HG02610 (cell line): ENCODE results near the gene PRLR.

Experiments used
- ATAC-seq: cut with Tn5 transposase; IDR thresholded peaks from one replicate; pipeline ENCODE4 v1.9.1; 2021; ENCODE audit warnings: mild to moderate bottlenecking, moderate library complexity; ENCODE audit not compliant: unreplicated experiment

PRLR gene

DNA sequence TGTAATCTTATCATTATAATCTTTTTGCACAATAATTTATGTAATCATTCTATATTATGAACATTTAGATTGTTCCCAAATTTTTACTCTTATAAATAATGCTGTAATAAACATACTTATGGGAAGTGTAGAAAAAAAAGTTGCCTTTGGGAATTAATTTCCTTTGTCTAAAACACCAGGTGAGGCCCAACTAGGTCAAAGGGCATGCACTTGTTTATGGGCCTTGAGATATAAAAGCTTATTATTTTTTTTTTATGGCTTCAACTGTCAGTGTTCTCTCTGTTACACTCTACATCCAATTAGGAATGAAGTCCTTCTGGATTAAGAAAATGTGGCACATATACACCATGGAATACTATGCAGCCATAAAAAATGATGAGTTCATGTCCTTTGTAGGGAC lies 6.5 kb upstream of the PRLR start:
- no peak for ATAC-seq

- no peak for ATAC-seq
Measured at GRCh38 chr5:35233601-35234000, 3.3 kb upstream of the PRLR start.

- ATAC-seq, result no peak
Measured at GRCh38 chr5:35233121-35233520, 2.8 kb upstream of the PRLR start.

- no peak for ATAC-seq
Measured at GRCh38 chr5:35232124-35232523, 1.8 kb upstream of the PRLR start.

GRCh38 chr5:35229076-35230037 lies 930 bp downstream of the PRLR start:
- ATAC-seq, result peak; percentile 74

DNA sequence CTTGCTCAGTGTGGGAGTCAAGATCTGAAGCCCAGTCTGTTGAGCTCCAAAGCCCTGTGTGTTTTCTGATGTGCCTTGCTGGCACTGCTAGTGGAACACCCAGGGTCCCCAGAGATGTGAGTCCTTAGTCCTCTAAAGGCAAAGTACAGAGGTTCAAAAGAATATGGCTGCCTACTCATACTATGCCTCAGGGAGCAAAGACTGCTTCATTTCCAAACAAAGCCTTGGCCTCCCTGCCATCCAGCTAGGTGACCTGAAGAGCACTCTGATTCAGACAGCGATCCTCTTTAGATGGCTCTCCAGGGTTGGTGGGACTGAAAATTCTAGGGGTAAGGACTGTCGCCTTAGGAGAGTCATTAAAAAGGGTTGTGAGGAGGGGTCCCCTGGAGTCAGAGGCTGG lies 2.0 kb downstream of the PRLR start:
- no peak for ATAC-seq

DNA sequence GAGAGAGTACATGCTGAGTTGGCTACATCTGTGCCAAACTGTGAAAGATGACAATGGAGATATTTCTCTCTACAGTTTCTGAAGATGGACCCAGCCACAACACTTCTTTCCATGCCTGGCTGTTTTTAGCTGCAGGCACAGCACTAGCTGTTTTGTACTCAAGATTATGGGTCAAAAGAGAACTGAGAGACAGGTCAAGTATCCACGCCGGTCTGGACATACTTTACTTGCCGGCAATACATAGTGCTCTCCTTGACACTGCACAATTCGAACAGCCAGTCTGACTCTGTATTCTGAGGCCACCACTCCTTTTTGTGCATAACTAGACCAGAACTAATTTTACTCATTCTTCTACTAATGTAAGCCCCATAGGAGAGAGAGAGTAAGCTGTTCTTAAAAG lies 2.6 kb downstream of the PRLR start:
- ATAC-seq, result no peak

DNA sequence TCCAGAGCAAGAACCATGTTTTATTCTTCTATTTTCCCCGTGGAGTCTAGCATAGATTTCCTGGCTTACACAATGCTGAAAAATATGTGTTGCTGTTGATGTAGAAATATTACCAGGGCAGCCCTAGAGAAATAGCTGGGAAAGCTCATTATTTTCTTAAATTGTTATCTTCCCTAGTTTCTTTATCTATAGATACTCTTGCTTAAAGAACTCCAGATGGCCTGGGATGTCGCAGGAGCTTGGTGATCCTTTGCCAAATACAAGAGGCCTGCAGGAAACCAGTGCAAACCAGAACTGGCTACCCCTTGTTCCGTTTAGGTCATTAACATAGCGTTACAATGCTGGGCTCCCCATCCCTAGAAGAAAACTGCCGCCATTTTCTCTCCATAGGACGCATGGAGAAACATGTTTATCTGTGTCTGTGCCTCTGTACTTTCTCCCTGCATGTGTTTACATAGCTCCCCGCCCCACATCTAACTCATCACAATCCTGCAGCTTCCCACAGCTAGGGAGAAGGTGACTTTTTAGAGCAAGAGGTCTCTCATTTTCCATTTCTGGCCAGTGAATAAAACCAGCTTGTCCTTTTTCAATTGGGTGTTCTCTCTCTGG lies 6.4 kb downstream of the PRLR start:
- ATAC-seq, result no peak

- no peak for ATAC-seq
Measured at GRCh38 chr5:35220967-35221366, 9.3 kb downstream of the PRLR start.

GRCh38 chr5:35218981-35219380 lies 11.3 kb downstream of the PRLR start:
- ATAC-seq, result no peak

- ATAC-seq, result no peak
Measured at GRCh38 chr5:35214051-35214450, 16.2 kb downstream of the PRLR start.

DNA sequence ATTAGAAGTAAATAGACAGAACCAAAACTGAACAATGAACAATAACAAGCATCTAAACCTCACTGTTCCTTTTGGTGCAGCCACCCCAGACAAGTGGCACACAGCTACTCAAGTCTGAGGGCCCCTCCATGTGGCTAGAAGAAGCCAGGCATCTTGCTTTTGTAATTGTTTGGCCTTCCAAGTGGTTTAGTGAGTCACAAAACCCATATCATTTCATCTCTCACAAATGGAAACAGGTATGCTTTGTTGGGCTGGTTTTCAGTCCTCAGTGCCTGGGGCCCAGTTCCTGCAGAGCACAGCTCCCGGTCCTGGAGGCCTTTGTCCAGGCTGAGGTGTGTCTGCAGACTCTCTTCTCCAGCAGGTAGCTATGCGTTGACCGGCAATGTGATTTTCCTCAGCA lies 16.7 kb downstream of the PRLR start:
- no peak for ATAC-seq

DNA sequence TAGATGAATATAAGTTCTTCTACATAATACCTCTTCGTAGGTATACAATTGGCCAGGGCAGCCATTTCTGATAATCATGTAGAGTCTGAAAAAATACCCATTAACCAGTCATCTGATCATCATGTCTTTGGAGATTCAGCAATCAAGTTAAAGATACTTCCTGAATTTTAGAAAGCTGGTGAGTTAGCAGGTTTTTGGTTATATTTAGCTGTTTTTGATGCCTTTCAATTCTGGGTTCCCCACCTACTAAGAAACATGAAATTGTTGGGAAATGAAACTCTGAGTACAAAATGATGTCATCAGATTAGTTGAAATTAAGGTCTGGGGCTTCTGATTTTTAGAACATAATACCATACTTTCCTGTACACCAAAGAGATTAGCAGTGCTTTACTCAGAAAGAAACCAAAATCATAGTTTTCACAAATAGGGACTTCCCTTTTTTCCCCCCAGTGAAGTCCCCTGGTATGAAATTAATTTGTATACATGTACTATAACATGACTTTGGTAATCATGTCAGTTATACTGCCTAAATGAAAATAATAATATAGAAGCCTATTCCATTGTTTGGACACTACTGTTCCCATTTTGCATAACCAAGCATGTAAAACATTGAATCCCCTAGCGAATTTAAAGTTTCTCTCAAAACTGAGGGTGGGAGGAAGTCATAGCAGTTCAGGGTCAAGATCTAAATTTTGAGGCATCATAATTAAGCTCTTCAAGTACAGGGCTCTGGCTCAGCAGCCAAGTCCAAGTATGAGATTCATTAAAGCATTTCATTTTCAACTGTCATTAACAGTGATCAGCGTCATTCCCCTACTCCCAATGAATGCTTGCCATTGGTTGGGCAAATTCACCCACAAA lies 17.9 kb downstream of the PRLR start:
- ATAC-seq, result peak; percentile 82

- ATAC-seq, result no peak
Measured at GRCh38 chr5:35209862-35210261, 20.4 kb downstream of the PRLR start.

DNA sequence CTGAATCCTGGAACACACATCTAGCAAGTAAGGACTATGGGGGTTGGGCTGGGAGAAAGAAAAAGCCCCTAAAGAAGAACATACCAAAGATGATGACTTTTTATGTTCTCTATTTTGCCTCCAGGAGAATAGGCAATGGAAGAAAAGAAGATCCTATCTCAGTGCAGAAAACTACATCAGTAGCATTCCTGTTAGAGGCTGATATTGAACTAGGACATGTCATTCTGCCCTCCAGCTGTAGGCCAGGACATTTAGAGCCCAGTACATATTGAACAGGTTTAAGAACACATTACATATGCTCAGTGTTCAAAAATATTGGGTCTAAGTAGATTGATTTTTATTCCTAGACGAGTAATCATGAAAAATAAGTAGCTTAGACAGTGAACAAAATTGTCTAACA lies 24.7 kb downstream of the PRLR start:
- ATAC-seq, result no peak

DNA sequence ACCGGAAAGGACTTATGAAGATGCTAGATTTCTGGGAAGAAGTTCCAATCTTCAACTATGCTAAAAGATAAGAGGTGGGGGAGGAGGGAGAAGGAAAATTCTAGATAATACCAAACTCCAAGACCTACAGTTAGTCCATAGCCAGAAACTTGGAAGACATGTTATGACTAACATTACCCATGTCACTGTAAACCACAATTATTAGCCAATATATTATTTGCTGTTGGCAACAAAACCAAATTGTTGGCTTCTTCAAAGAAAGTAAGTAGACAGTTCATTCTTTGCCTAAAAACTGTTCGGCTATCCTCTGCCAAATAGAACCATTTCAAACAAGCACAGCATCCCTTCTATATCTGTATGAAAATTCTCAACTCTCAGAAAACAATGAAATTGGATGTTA lies 25.1 kb downstream of the PRLR start:
- no peak for ATAC-seq

- ATAC-seq, result peak; percentile 35
Measured at GRCh38 chr5:35203403-35203802, 26.9 kb downstream of the PRLR start.

DNA sequence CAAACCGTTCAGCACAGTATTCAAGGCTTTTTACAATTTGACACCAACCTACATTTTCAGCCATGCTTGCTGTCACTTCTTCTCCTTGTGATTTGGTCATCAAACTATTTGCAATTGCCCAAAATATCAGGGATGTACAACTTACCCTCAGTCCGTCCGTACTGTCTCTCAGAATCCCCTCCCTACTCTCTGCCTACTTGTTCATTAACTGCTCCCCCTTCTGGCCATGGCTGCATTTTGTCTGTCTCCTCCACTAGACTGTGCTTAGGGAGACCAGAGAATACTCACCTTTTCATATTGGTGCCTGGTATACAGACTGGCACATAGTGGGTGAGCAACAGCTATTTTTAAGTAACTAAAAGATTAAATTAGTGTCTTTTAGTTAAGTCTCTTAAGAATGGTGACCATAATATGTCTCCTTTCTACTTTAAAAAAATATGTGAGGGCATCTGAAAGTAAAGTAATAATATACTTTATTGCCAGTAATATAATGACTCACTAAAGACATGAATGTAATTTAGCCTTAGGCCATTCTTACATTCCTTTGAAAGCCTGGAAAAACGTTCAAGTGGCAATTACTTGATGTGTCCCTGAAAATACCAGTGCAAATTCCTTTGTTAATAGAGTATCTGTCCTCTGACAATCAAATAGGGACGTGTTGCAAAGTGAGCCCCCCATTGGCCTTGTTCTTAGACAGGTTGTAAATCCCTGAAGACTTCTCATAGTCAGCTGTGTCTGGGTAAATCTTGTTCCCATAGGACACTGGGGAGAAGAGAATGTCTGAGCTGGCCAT lies 27.8 kb downstream of the PRLR start:
- ATAC-seq, result no peak

GRCh38 chr5:35201291-35201690 lies 29.0 kb downstream of the PRLR start:
- no peak for ATAC-seq

GRCh38 chr5:35199886-35200285 lies 30.4 kb downstream of the PRLR start:
- ATAC-seq, result no peak

DNA sequence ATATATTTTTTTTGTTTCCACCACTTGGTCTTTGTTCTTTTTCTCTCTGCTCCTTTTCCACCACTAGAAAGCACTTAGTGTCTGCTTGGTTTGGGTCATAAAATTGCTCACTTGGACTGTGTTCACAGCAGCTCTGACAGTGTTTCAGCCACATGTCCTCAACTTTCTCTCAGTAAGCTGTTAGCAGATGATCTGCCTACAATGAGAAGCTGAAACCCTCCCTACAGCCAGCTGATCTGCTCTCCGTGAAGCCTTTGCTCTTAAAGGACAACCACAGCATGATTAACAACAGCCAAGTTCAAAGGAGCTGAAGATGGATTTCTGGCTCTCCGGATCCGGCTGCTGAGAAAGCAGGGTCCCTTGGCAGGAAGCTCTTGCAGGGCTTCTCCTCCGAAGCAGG lies 31.6 kb downstream of the PRLR start:
- ATAC-seq, result no peak
